GM18858 (cell line): ENCODE results near the gene DEK.
"Not testable (repeated sequence)": the region's sequence is repeated elsewhere in the genome, so short reads cannot be mapped to it uniquely, and the experiment has no call there.

Source experiments
- ATAC-seq: cut with Tn5 transposase; IDR thresholded peaks from one replicate; pipeline ENCODE4 v1.9.1; 2021; ENCODE audit not compliant: unreplicated experiment

DEK gene

DNA sequence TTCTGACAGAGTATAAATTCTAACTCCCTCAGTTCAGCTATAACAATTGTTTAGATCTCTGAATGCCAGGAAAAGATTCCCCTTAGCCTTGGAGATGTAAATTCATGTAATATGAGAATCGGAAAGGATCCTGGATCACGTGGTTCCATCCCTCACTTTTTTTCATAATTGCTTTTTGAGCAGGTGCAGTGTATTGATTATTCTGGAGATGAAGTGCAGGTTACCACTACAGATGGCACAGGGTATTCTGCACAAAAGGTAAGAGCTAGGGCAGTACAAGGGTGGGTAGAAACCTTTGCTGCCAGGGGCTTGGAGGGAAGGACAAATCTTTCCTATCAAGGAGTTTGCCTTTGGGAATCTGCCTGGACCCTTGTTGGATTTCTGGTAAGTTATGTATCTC is 56.4 kb downstream of the DEK start:
- no peak for ATAC-seq

GRCh38 chr6:18207438-18207837 is 56.9 kb downstream of the DEK start:
- ATAC-seq = no peak

DNA sequence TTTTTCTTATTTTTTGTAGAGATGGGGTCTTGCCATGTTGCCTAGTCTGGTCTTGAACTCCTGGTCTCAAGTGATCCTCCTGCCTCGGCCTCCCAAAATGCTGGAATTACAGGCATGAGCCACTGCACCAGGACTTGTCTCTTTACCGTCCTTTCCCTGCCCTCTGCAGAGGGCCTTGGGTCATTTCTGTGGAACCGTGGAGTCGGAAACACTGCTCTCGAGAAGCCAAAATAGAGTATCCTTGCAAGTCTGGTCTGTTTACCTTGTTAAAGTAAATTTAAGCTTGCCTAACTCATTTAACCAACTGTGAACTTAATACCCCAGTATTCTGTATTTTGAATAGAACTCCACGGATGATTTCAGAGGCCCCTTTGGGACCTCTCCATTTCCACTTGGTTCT is 57.7 kb downstream of the DEK start:
- ATAC-seq = no peak

DNA sequence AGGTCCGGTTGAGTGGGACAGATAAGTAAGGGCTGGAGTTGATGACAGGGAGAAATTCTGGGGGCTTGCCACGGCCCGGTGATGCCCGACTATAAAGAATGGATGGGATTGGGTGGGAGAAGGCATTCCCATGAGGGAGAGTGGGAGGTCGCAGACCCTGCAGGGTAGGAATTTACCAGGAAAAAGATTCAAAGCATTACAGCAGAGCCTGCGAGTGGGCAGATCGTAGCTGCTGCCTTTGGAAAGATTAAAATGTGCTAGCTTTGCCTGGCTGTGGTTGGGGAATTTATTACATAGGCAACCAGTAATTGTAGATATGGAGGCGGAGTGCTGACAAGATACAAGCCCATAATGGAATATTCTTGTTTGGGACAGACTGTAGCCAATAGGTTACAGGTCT is 59.6 kb downstream of the DEK start:
- ATAC-seq = no peak

- ATAC-seq = no peak
Measured at GRCh38 chr6:18203786-18204185, 60.5 kb downstream of the DEK start.

DNA sequence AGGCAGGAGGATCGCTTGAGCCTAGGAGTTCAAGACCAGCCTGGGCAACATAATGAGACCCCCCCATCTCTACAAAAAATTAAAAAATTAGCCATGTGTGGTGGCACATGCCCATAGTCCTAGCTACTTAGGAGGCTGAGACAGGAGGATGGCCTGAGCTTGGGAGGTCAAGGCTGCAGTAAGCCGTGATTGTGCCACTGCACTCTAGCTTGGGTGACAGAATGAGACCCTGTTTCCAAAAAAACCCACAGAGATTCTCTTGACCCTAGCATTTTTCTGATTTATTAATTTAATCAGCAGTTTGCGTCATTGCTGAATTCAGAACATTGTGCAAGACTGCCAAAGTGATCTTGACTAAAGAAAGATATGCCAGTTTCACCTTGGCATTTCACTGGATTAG is 72.3 kb downstream of the DEK start:
- no peak for ATAC-seq

DNA sequence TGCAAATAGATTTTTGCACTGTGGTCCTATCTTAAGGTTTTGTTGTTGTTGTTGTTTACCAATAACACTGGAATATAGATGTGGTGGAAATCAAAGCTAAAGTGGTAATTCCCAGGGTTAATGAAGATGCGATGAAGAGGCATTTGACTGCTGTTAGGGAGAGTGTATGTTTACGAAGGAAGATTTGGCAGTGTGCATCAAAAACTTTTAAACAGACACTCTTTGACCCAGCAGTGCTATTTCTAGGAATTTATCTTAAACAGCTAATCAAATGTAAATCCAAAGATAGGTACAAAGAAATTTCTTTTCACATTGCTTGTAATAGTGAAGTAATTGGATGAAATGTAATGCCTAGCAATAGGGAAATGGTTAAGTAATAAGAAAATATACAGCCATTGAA is 75.1 kb downstream of the DEK start:
- ATAC-seq = no peak

DNA sequence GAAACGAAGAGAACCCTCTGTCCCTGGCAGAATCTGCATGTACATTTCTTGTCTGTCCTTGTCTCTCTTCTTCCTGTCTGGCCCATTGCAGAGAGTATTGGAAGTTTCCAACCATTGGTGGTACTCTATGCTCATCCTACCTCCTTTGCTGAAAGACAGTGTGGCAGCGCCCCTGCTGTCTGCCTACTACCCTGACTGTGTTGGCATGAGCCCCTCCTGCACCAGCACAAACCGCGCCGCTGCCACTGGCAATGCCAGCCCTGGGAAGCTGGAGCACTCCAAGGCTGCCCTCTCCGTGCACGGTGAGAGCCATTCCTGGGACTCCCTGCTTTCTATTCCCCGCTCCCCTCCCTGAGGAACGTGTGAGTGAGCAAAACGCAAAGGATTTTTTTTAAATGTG is 76.6 kb downstream of the DEK start:
- no peak for ATAC-seq

GRCh38 chr6:18186540-18187250 is 77.6 kb downstream of the DEK start:
- no peak for ATAC-seq

DNA sequence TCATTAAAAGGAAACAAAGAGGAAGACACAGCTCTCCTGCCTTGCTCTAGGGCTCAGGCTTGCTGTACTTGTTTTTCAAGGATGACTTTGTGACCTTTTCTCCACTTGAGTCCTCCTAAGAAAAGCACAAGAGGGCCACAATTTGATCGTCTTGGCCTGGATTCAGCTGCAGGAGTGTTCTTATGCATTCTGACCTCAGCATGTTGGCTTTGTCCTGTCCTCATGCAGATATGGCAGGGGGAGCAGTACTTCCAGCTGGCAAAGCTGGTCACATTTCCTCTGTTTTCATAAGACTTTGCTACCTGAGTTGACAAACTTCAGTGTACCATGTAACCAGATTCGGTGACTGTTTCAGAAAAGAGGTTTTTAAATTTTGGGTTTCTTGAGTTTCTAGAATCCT is 78.3 kb downstream of the DEK start:
- ATAC-seq = no peak

DNA sequence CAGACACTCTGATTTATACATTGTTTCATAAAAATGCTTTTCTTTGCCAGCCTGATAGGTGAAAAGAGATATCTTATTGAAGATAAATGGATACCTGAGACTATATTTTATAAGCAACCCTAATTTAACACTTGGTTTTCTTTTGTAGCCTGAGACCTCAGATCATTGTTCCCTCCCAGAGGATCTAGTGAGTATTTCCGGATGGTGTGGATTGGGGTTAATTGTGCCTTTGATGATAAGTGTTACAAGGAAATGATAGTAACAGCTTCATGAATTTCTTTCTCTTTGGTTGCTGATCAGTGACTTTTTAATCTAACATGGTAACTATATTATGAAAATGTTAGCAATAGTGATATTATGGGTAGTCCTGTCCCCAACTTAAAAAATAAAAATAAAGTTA is 78.7 kb downstream of the DEK start:
- no peak for ATAC-seq

DNA sequence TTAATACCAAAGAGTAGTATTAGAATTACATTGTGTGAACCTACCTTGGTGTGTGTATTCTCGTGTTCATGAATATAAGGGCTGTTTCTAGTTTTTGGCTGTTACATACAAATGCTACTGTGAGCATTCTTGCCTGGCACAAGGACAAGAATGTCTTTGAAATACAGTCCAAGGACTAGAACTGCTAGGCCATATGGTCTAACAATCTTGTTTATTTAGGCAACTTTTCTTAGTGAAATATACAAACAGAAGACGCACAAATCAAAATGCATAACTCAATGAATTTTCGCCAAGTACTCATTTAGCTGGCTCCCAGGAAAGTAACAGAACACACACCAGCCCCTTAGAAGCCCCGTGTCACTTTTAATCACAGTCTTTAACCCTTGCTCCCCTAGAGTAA is 80.6 kb downstream of the DEK start:
- ATAC-seq = no peak

GRCh38 chr6:18182568-18182967 is 81.8 kb downstream of the DEK start:
- no peak for ATAC-seq

- ATAC-seq = no peak
Measured at GRCh38 chr6:18179770-18180356, 84.5 kb downstream of the DEK start.

- no peak for ATAC-seq
Measured at GRCh38 chr6:18178960-18179615, 85.2 kb downstream of the DEK start.

DNA sequence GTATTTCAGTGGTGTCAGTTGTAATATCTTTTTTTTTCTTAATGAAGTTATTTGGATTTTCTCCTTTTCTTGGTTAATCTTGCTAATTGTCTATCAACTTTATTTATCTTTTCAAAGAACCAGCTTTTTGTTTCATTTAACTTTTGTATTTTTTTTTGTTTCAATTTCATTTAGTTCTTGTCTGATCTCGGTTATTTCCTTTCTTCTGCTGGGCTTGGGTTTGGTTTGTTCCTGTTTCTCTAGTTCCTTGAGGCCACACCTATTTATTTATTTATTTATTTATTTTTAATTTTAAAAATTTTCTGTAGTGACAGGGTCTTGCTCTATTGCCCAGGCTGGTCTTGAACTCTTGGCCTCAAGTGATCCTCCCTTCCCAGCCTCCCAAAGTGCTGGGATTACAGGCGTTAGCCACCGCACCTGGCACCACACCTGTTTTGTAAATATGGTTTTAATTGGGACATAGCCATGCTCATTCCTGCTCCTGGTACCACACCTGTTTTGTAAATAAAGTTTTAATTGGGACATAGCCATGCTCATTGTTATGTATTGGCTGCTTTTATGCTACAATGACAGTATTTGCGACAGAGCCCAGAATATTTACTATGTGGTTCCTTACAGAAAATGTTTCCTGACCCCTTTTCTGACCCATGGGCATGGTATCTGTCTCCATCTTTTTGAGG is 86.9 kb downstream of the DEK start:
- no peak for ATAC-seq

GRCh38 chr6:18176198-18176597 is 88.1 kb downstream of the DEK start:
- not testable (repeated sequence) for ATAC-seq
